ENCODE results near the gene BAZ2A. TPM values are rescaled to one million over a fixed set of nuclear protein-coding genes. Genes with fewer than 3 reads are reported as not detected.

BAZ2A gene
- total and polyA plus RNA-seq, 7 donors, result 14.4 to 91.1 (median 46.6) TPM

- Histone ChIP-seq H3K27me3 (no peaks in the 10 kb centered on the region), H3K4me1 (peaks cover 0 to 21% (median 8%) of the 10 kb centered on the region in 4 donors), H3K4me3 (no peak overlapping the region), H3K36me3 (peaks cover 45 to 91% (median 65%) of the 10 kb centered on the region in 4 donors), H3K27ac (no peak overlapping the region), H3K9me3 (no peaks in the 10 kb centered on the region)
- 92 to 96% methylated on average over 3 of the region's 3 CpGs for WGBS, 2 donors
- intact Hi-C loops (cut with DNase I), result no loop called here
- TF ChIP-seq CTCF (IDR thresholded peaks at IDR 0.05), result no peak
- TF ChIP-seq EP300 (IDR thresholded peaks at IDR 0.05), result no peak
- TF ChIP-seq POLR2A (IDR thresholded peaks at IDR 0.05), result no peak
- TF ChIP-seq POLR2AphosphoS5 (IDR thresholded peaks at IDR 0.05), result no peak
- peak; percentile 22 for DNase-seq
These were observed 13.9 kb downstream of the BAZ2A start for GRCh38 chr12:56616244-56616643.

- 88 to 91% methylated on average over 8 of the region's 8 CpGs for WGBS, 2 donors
- no peak overlapping the region for H3K27ac ChIP-seq
- TF ChIP-seq EP300 (IDR thresholded peaks at IDR 0.05), result no peak
- TF ChIP-seq POLR2AphosphoS5 (IDR thresholded peaks at IDR 0.05), result no peak
- no peak for TF ChIP-seq POLR2A (IDR thresholded peaks at IDR 0.05)
- no peak for TF ChIP-seq CTCF (IDR thresholded peaks at IDR 0.05)
- peaks cover 0 to 14% (median 6%) of the 10 kb centered on the region in 4 donors for H3K4me1 ChIP-seq
- DNase-seq, result no peak
- no peak overlapping the region for H3K4me3 ChIP-seq
- no peaks in the 10 kb centered on the region for H3K27me3 ChIP-seq
- intact Hi-C loops (cut with DNase I), result no loop called here
- peaks cover 61 to 91% (median 81%) of the 10 kb centered on the region in 4 donors for H3K36me3 ChIP-seq
- H3K9me3 ChIP-seq, result no peaks in the 10 kb centered on the region
These were observed 15.5 kb downstream of the BAZ2A start for GRCh38 chr12:56614627-56615026.

- Histone ChIP-seq H3K4me3 (no peak overlapping the region), H3K36me3 (peaks cover 85 to 100% (median 98%) of the 10 kb centered on the region in 4 donors), H3K27ac (no peak overlapping the region), H3K27me3 (no peaks in the 10 kb centered on the region), H3K4me1 (no peaks in the 10 kb centered on the region), H3K9me3 (no peaks in the 10 kb centered on the region)
- intact Hi-C loops (cut with DNase I), result no loop called here
- no peak for TF ChIP-seq CTCF (IDR thresholded peaks at IDR 0.05)
- no peak for TF ChIP-seq POLR2A (IDR thresholded peaks at IDR 0.05)
- no peak for TF ChIP-seq POLR2AphosphoS5 (IDR thresholded peaks at IDR 0.05)
- TF ChIP-seq EP300 (IDR thresholded peaks at IDR 0.05), result no peak
- DNase-seq, result peak; percentile 24
- 95 to 98% methylated on average over 3 of the region's 3 CpGs for WGBS, 2 donors
These were observed 25.8 kb downstream of the BAZ2A start for GRCh38 chr12:56604355-56604754.

- no peaks in the 10 kb centered on the region for H3K4me1 ChIP-seq
- H3K36me3 ChIP-seq, result peaks cover 93 to 100% (median 95%) of the 10 kb centered on the region in 4 donors
- no peak for DNase-seq
- no peaks in the 10 kb centered on the region for H3K27me3 ChIP-seq
- intact Hi-C loops (cut with DNase I), result no loop called here
- no peak overlapping the region for H3K27ac ChIP-seq
- no peak overlapping the region for H3K4me3 ChIP-seq
- no peak for TF ChIP-seq CTCF (IDR thresholded peaks at IDR 0.05)
- no peak for TF ChIP-seq POLR2A (IDR thresholded peaks at IDR 0.05)
- no peak for TF ChIP-seq EP300 (IDR thresholded peaks at IDR 0.05)
- no peak for TF ChIP-seq POLR2AphosphoS5 (IDR thresholded peaks at IDR 0.05)
- 81 to 91% methylated on average over 3 of the region's 3 CpGs for WGBS, 2 donors
- no peaks in the 10 kb centered on the region for H3K9me3 ChIP-seq
These were observed 27.9 kb downstream of the BAZ2A start for GRCh38 chr12:56602239-56602638.

GRCh38 chr12:56601503-56601902 lies 28.6 kb downstream of the BAZ2A start:
- no peak for DNase-seq
- intact Hi-C loops (cut with DNase I), result no loop called here
- Histone ChIP-seq H3K36me3 (peaks cover 86 to 100% (median 90%) of the 10 kb centered on the region in 4 donors), H3K27me3 (no peaks in the 10 kb centered on the region), H3K4me1 (no peaks in the 10 kb centered on the region), H3K4me3 (no peak overlapping the region), H3K27ac (no peak overlapping the region), H3K9me3 (no peaks in the 10 kb centered on the region)
- 81 to 85% methylated on average over 3 of the region's 3 CpGs for WGBS, 2 donors
- TF ChIP-seq CTCF (IDR thresholded peaks at IDR 0.05), result no peak
- TF ChIP-seq EP300 (IDR thresholded peaks at IDR 0.05), result no peak
- TF ChIP-seq POLR2A (IDR thresholded peaks at IDR 0.05), result no peak

Measured in sigmoid colon (tissue), 7 donors.